ENCODE measurements around the gene SAFB2.

Gene SAFB2

DNA sequence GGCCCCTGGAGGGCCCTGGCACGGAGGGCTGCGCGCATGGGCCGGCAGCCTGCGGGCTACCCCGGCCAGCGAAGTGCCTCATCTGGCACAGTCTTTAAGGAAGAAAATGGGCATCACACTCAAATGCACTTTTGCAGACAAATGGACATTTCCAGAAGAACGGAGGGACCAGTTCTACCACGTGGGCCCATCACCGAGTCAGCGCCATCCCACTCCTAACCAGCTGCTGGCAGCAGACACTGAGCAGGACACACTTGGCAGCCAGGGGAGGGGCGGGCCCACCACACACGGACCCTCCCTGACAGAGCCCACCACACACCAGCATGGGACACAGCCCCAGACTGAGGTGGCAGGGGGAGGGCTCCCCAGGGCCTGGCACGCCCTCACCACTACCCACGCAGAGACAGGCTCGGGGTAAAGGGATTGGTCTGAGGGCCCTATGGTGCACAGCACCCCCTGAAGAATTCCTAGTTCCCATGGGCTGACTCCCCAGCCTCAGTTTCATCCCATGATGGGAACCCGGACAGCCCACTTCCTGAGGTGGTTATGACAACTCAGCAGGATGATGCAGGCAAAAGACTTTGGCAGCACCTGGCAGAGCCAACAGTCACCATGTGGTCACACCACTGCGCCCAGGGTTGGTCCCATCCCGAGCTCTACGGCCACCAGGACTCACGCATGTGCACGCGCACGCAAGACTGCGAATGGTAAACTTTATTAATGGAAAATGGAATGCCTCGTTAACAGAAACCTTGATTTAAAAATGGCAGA is 36.1 kb downstream of the SAFB2 start:
- DNase-seq (ENCODE audit: extremely low read depth, insufficient read length), result no peak
- no peak overlapping the region for H3K4me3 ChIP-seq (replicated peaks; ENCODE audit: low read depth, low read length)
- H3K27me3 ChIP-seq (replicated peaks; ENCODE audit: control insufficient read depth, insufficient read depth, low read length), result no peaks in the 10 kb centered on the region
- peaks cover 28% of the 10 kb centered on the region for H3K36me3 ChIP-seq (ENCODE audit: control insufficient read depth, insufficient read depth, low read length)
- TF ChIP-seq, protein P1, sequence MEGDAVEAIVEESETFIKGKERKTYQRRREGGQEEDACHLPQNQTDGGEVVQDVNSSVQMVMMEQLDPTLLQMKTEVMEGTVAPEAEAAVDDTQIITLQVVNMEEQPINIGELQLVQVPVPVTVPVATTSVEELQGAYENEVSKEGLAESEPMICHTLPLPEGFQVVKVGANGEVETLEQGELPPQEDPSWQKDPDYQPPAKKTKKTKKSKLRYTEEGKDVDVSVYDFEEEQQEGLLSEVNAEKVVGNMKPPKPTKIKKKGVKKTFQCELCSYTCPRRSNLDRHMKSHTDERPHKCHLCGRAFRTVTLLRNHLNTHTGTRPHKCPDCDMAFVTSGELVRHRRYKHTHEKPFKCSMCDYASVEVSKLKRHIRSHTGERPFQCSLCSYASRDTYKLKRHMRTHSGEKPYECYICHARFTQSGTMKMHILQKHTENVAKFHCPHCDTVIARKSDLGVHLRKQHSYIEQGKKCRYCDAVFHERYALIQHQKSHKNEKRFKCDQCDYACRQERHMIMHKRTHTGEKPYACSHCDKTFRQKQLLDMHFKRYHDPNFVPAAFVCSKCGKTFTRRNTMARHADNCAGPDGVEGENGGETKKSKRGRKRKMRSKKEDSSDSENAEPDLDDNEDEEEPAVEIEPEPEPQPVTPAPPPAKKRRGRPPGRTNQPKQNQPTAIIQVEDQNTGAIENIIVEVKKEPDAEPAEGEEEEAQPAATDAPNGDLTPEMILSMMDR (IDR thresholded peaks at IDR 0.05; ENCODE audit: insufficient read depth, low read length, poor library complexity, severe bottlenecking), result no peak

DNA sequence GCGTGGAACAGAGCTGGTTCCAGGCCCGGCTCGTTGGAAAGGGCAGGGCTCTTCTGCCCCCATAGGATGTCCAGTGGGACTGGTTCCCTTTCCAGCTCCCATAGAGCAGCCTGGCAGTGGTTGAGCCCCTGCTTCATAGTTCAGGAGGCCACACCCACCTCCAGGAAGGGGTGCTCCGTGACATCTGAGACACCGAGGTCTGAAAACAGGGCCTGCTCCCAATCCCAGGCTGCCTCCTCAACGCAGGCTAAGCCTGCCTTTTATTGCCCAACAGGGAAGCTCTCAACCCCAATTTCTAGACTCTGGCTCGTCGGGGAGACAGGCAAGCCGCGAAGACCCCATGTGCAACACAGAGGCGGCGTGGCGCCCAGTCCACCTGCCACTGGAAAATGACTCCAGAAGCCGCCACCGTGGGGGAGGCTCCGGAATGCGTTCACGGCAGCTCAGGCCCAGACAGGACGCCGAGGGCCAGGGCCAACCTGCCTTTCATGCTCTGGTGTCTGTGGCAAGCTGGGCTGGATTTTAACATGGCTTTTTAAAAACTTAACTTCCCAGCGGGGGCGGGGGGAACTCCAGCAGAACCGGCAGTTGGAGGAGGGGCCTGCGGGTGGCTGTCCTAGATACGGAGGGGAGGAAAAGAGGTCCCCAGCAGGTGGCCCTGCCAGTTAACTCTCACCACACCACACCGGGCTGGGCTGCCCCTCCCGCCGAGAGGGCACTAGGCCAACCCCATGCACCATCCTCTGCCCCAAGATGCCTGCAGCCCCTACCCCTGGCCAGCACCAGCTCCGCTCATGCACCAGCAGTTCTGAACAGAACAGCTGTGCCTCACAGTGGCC is 36.9 kb downstream of the SAFB2 start:
- no peak for DNase-seq (ENCODE audit: extremely low read depth, insufficient read length)
- Histone ChIP-seq H3K4me3 (replicated peaks; ENCODE audit: low read depth, low read length) (no peak overlapping the region), H3K36me3 (ENCODE audit: control insufficient read depth, insufficient read depth, low read length) (peaks cover 25% of the 10 kb centered on the region), H3K27me3 (replicated peaks; ENCODE audit: control insufficient read depth, insufficient read depth, low read length) (no peaks in the 10 kb centered on the region)
- TF ChIP-seq, protein P1 (IDR thresholded peaks at IDR 0.05; ENCODE audit: insufficient read depth, low read length, poor library complexity, severe bottlenecking), result no peak

DNA sequence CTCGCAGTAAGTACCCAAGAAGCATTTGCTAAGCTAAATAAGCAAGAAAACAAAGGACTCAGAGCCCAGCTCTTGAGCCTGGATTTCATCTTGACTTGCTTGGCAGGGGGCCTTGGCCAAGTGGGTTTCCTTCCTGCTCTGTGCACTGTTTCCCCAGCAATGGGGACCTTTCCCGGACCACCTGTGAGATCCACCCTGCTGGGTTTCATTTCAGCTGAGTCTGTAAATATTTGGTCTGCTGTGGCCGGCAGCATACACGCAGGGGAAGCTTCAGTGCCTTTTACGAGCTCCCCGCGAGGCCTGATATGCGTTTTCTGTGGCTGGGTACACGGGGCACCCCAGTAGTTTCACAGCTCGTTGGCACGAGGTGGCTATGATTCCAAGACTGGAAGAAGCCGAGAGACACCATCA is 42.4 kb downstream of the SAFB2 start:
- peaks cover 1% of the 10 kb centered on the region; the same call in 1 of the 2 replicates for H3K36me3 ChIP-seq (ENCODE audit: control insufficient read depth, insufficient read depth, low read length)
- no peak overlapping the region for H3K4me3 ChIP-seq (replicated peaks; ENCODE audit: low read depth, low read length)
- no peaks in the 10 kb centered on the region for H3K27me3 ChIP-seq (replicated peaks; ENCODE audit: control insufficient read depth, insufficient read depth, low read length)
- DNase-seq (ENCODE audit: extremely low read depth, insufficient read length), result no peak
- TF ChIP-seq, protein P1 (IDR thresholded peaks at IDR 0.05; ENCODE audit: insufficient read depth, low read length, poor library complexity, severe bottlenecking), result no peak

DNA sequence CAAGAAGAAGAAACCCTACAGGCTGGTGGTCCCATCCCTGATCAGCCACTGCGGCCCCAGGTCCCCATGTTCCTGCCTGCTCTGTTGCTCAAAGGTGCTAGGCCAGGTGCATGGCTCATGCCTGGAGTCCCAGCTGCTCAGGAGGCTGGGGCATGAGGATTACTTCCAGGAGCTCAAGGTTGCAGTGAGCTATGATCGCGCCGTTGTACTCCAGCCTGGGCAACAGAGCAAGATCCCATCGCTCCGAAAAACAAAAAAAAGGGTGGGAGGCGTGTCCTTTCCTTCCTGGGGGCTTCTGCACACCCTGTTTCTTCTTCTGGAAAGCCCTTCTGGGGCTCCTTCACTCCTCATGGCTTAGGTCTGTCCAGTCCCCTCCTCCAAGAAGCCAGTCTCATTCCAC is 42.9 kb downstream of the SAFB2 start:
- H3K27me3 ChIP-seq (replicated peaks; ENCODE audit: control insufficient read depth, insufficient read depth, low read length), result no peaks in the 10 kb centered on the region
- TF ChIP-seq, protein P1 (IDR thresholded peaks at IDR 0.05; ENCODE audit: insufficient read depth, low read length, poor library complexity, severe bottlenecking), result no peak

DNA sequence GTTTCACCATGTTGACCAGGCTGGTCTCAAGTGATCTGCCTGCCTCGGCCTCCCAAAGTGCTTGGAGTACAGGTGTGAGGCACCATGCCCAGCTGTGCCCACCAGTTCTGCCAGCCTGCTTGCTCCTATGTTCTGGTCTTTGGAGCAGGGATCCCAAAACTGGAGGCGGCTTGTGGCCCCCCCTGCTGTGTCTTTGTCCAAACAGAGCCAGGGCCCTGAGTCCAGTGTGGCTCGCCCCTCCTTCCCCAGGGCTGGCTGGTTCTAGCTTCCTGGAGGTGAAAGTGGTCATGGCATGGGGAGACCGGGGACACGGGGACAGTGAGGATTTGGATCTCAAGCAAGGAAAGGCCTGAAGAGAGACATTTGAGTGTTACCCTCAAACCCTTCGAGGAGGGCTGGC is 43.3 kb downstream of the SAFB2 start:
- Histone ChIP-seq H3K36me3 (ENCODE audit: control insufficient read depth, insufficient read depth, low read length) (peaks cover 1% of the 10 kb centered on the region; the same call in 1 of the 2 replicates), H3K27me3 (replicated peaks; ENCODE audit: control insufficient read depth, insufficient read depth, low read length) (no peaks in the 10 kb centered on the region), H3K4me3 (replicated peaks; ENCODE audit: low read depth, low read length) (no peak overlapping the region)
- no peak for DNase-seq (ENCODE audit: extremely low read depth, insufficient read length)
- TF ChIP-seq, protein P1 (IDR thresholded peaks at IDR 0.05; ENCODE audit: insufficient read depth, low read length, poor library complexity, severe bottlenecking), result no peak

More for the DNA sequence above, 42.9 kb downstream of the SAFB2 start:
- H3K4me3 ChIP-seq (replicated peaks; ENCODE audit: low read depth, low read length), result no peak overlapping the region
- peaks cover 1% of the 10 kb centered on the region; the same call in 1 of the 2 replicates for H3K36me3 ChIP-seq (ENCODE audit: control insufficient read depth, insufficient read depth, low read length)
- no peak for DNase-seq (ENCODE audit: extremely low read depth, insufficient read length)
